Gastroesophageal sphincter (tissue), 3 donors: ENCODE measurements around the gene BCL2L13.

Experiments used
- POLR2A ChIP-seq, 2 donors: fragments of 450-650 bp; IDR thresholded peaks; one replicate each; pipeline ENCODE4 v1.6.1; 2017; ENCODE audit warnings: antibody characterized with exemption in 2 of 2, mild to moderate bottlenecking in 2 of 2, moderate library complexity in 1 of 2
- TF ChIP-seq, protein P1 (sequence below), 4 experiments: fragments of 200-600 bp in 2 of 4; fragments of 450-650 bp in 2 of 4; sonication (generic) in 1 of 4; IDR thresholded peaks; one replicate each; pipeline ENCODE4 v1.5.1; 2017 to 2019; ENCODE audit warnings: antibody characterized with exemption in 4 of 4, mild to moderate bottlenecking in 2 of 4, moderate library complexity in 2 of 4

DNA sequence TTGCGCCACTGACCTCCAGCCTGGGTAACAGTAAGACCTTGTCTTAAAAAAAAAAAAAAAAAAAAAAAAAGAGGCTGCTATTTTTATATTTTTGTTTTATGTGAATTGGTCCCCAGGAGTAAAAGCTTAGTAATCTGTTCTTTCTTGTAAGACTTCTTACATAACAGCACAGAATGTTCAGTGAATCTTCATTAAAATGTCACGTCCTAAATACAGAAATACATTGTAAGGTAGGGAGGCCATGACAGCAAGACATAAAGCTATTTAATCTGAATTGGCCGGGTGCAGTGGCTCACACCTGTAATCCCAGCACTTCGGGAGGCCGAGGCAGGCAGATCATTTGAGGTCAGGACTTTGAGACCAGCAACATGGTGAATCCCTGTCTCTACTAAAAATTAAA, 71.5 kb downstream of the BCL2L13 start:
- TF ChIP-seq POLR2A (IDR thresholded peaks at IDR 0.05), result no peak
- TF ChIP-seq, protein P1, sequence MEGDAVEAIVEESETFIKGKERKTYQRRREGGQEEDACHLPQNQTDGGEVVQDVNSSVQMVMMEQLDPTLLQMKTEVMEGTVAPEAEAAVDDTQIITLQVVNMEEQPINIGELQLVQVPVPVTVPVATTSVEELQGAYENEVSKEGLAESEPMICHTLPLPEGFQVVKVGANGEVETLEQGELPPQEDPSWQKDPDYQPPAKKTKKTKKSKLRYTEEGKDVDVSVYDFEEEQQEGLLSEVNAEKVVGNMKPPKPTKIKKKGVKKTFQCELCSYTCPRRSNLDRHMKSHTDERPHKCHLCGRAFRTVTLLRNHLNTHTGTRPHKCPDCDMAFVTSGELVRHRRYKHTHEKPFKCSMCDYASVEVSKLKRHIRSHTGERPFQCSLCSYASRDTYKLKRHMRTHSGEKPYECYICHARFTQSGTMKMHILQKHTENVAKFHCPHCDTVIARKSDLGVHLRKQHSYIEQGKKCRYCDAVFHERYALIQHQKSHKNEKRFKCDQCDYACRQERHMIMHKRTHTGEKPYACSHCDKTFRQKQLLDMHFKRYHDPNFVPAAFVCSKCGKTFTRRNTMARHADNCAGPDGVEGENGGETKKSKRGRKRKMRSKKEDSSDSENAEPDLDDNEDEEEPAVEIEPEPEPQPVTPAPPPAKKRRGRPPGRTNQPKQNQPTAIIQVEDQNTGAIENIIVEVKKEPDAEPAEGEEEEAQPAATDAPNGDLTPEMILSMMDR (IDR thresholded peaks at IDR 0.05), result no peak
